Stimulated activated CD4-positive, alpha-beta T cell treated with anti-CD3 and anti-CD28 coated beads, Interleukin-15, amount 100 ng/mL, for 24 hours (primary cell): Measurements from ENCODE around the gene CCK.

ENCODE experiments used
- DNase-seq: peaks from one replicate; pipeline ENCODE4 v3.0.0-alpha.2; 2020

Gene CCK

GRCh38 chr3:42224658-42225421 lies 41.1 kb downstream of the CCK start:
- DNase-seq: no peak

DNA sequence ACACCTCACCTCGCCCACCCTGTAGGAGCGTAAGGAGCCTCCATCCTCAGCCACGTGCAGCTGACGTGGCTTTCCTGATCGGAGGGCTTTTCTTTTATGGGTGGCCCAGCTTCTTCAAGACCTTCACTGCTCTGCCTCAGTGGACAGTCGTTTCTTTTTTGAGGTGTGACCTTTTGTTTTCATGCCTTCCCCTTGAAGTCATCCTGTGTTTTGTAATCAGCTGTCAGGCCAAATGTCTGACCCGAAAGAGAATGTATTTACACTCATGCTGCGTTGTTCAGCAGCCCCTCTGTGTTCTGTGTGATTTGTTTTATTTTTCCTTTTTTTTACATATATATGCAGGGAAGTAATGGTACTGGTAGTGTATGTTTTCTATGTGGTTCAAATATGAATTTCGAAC lies 41.8 kb downstream of the CCK start:
- DNase-seq: no peak

GRCh38 chr3:42222942-42223693 lies 42.9 kb downstream of the CCK start:
- DNase-seq: no peak

- DNase-seq: no peak
Observed at GRCh38 chr3:42220436-42221121, 45.4 kb downstream of the CCK start.

- DNase-seq: peak; percentile 16
Observed at GRCh38 chr3:42216931-42217333, 49.1 kb downstream of the CCK start.

DNA sequence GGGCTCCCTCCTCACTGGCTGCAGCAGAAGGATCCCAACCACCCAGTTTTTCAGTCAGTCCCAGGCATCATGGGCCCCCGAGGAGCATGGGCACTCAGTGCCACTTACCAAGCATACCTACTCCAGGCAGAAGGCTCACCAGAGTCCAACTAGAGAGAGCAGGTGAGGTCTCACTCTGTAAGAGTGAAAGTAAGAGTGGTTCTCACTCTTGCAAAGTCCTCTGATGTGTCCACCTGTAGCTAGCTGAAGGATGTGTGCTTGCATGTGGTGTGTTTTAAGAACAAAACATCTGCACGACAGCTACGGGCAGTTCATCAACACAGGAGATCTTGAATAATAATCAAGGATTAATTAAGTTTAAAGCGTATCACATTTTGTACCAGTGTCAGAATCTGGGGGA lies 49.7 kb downstream of the CCK start:
- DNase-seq: no peak

DNA sequence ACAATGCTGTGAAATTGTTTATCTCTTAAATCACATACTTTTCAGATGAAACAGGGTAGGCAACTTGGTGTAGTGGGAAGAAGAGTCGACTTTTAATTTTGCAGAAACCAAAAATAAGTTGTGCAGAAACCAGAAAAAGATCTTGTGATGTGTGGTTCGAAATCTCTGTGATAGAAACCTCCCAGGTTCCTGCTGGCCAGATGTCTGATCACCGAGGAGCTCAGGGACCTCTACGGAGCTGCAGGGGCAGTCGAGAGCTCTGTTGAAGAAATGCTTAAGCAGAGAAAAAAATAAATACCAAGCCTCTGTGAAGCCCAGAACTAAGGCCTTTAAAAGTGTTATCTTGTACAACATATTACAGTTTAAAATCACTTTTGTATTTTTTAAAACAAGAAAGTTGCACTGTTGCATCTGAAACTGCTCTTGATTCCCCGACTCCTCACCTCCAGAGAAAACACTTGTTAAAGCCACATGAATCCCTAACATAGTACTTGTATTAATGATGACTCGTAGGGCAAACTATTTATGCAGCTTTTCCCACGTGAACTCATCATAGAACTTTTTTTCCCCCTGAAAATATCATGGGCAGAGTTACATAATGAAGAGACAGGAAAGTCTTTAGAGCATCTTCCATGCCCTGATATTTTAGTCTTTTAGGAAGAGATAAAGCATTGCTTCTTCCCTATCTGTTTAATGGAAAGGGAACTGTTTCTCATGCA lies 51.3 kb downstream of the CCK start:
- DNase-seq: no peak

DNA sequence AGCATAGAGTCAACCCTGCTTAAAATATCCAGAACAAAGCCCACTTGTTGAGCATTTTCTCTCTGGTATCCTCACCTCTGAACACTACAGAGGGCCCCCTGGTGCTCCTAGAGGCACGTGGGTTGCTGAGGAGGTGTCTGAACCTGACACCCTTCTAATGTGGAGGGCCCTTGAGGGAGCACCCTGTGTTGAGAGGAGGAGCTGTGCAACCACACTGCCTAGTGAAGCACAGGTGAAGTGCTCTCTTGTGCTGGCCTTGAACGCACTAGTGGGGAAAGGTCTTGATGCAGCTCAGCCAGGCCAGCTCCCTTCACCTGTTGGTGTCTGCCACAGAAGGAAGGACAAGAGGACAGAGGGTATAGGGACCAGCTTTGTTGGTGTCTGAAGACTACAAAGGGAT lies 51.9 kb downstream of the CCK start:
- no peak for DNase-seq

DNA sequence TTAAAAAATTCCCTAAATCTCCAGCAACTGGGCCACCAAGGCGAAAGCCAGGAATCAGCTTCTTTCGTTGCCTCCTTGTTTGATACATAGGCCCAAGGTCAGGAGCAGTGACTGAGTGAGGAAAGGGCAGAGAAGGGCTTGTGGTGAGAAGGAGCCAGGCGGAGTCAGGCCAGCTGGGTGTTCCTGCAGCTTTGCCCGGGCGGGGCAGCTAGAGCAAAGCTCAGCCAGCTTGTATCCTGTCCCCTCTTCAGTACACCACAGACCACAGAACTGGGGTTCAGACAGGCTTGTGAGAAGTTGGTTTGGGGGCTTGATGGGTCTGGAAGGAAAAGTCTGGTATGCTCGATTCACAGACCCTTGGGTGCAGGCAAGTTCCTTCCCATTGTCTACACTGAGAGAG lies 52.6 kb downstream of the CCK start:
- peak; percentile 21 for DNase-seq

- DNase-seq: no peak
Observed at GRCh38 chr3:42210726-42211125, 55.3 kb downstream of the CCK start.

DNA sequence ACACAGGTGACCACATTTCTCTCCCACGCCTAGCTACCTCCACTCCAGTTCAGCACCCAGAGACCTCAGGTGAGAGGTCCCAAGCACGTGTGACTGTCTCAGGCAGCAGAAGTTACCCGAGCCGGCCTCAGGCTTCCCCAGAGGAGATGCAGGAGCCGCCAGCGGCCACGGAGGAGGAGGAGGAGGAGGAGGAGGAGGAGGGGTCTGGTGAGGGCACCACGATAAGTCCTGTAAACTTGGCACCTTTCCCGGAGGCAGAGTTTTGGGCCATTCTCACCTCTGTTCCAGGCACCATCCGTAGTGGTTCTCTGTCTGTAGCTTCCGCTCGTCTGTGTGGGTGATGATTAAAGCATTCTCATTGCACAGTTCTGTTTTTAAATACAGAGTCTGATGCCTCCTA lies 56.1 kb downstream of the CCK start:
- no peak for DNase-seq
